Activated CD4-positive, alpha-beta T cell treated with anti-CD3 and anti-CD28 coated beads for 1 hour (primary cell): ENCODE data around the gene MEA1.
"Not testable (repeated sequence)": the region's sequence is repeated elsewhere in the genome, so short reads cannot be mapped to it uniquely, and the experiment has no call there.

Experiments
- DNase-seq: peaks from one replicate; pipeline ENCODE4 v3.0.0-alpha.2; 2020

Gene MEA1

DNA sequence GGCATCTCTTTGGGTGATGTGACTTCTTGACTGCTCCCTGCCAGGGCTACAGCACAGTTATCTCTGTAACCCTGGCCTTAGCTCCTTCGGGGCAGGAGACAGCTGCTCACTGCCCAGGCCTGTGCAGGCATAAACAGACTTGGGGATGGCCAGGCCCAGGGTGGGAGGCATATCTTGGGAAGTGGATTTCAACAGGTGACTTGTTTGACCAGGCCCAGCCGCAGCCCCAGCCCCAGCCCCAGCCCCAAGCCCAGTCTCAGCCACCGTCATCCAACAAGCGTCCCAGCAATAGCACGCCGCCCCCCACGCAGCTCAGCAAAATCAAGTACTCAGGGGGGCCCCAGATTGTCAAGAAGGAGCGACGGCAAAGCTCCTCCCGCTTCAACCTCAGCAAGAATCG lies 7.5 kb downstream of the MEA1 start:
- no peak for DNase-seq

DNA sequence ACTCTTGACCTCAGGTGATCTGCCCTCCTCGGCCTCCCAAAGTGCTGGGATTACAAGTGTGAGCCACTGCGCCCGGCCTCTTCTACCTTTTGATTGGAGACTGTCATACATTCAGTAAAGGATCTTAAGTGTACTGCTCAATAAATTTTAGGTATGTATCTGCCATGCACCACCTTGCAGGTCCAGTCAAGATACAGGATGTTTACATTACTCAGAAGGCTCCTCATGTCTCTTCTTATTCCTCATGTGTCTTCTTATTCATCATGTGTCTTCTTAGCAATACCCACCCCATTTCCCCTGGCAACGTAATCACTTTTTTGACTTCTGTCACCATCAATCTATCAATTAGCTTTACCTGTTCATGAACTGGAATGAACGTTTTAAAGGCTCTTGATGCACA lies 7.9 kb downstream of the MEA1 start:
- no peak for DNase-seq

DNA sequence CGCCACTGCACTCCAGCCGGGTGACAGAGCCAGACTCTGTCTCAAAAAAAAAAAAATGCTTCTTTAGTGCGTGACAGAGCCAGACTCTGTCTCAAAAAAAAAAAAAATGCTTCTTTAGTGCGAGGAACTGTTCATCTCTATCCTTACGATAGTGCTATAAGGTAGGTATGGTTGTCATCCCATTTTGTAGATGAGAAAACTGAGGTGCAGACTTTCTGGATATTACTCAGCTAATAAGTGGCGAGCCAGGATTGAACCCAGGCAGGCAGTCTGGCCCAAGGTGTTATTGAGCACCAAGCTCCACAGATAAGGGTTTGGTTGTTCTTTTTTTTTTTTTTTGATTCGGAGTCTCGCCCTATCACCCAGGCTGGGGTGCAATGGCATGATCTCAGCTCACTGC lies 11.9 kb downstream of the MEA1 start:
- no peak for DNase-seq

DNA sequence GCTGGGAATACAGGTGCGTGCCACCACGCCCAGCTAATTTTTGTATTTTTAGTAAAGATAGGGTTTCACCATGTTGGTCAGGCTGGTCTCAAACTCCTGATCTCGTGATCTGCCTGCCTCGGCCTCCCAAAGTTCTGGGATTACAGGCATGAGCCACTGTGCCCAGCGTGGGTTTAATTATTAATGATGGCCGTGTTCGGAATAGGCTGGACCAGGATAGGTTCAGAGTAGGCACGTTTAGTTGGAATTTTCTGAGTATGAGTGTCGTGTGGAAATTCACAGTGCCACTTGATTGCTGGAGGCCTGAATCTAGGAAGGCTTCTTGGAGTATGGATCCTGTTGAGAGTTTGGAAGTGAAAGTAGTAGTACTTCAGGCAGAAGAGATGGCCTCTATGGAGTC lies 15.5 kb downstream of the MEA1 start:
- DNase-seq: not testable (repeated sequence)

DNA sequence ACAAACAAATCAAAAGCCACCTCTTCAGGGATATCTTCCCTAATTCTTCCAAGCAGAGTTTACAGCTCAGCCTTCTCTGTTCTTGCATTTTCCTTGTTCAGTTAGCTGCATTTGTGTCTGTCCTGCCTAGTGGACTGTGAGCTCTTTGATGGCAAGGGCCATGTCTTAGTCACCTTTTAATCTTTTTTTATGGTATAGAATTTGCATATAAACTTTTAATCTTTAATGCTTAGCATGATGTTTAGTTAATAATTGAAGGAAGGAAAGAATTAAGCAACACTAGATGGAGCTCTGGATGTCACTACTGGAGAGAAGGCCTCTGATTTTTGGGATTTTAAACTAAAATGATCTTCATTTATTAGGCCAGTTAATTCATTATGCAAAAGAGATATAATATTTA lies 17.2 kb downstream of the MEA1 start:
- no peak for DNase-seq

DNA sequence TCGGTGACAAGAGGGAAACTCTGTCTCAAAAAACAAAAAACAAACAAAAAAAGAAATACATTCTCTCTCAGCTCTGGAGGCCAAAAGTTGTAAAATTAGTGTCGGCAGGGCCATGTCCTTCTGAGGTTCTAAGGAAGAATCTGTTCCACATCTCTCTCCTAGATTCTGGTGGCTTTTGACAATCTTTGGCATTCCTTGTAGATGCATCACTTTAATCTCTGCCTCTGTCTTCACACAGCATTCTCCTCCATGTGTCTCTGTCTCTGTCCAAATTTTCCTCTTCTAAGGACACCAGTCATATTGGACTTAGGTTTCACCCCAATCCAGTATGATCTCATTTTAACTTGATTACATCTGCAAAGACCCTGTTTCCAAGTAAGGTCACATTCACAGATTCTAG lies 20.3 kb downstream of the MEA1 start:
- DNase-seq: no peak

DNA sequence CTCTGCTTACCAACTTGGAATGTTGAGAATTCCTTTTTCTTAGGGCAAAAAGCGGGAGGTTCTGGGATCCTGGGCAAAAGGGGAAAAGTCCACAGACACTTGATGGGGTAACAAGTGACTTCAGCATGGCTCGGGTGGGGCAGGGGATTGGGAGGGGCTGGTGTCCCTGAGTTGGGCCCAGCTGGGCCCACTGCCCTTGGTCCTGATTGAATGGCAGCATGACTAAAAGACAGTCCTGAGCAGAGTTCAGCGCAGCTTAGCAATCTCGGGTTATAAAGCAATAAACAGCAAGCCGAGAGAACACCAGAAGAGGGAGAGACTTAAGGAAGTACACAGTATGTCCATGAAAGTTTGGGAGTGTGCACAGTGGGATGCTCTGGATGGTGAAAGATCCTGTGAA lies 23.8 kb downstream of the MEA1 start:
- no peak for DNase-seq

DNA sequence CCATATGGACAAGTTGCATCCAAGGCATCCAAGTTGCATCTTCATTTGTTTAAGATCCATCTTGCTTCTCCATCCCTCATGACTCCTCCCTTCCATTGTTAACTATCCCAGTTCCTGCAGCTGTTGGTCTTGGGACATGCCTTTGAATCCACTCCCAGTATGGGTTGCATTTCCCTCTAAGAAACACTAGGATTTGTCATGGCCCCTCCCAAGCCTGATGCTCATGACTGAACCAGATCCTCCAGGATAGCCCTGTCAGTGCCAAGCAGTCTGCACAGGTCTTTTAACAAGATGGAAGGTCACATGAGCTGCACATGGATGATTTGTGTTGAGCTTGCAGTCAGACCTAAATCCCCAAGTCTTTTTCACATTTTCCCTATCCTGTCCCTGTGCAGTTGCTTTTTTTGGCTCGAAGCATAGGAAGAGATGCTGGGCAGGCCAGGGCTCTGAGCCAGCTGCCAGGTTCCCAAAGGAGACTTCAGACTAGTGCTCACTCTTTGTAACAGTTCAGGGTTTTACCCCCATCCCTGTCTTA lies 25.2 kb downstream of the MEA1 start:
- DNase-seq: no peak

DNA sequence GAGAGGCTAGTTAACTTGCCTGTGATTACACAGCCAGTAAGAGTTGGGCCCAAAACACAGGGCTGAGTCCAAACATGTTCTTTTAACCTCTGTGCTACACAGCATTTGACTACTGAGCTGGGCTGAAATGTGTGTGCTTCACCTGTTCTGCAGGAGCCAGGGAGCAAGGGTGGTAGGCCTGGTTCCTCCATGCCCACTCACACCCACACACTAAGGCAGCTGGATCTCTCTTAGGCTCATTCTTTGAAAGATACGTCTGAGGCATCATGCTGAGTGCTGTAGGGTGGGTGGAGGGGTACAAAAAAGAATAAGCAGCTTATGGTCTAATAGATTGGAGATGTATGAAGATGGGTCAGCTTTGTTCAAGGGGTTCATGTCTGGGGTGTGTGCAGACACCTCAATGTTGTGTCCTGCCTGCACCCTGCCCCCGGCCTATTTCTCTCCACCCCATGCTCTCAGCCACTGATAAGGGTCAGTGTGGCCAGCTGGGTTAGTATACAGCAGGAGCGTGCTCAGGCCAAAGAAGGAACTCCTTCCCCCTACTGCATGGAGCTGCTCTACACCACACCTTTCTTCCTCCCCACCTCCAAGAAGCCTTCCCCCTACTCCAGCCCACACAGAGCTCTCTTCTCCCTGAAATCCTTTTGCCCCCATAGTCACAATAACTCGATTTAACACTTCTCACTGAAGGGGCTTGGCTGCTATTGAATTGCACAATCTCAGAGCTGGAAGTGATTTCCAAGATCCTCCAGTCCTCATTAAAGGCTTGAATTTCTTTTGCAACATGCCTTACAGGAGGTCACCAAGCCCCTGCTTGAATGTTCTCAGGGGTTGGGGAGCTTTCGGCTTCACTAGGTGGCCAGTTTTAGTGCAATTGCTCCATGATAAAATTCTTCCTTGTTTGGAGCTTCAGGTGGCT lies 26.0 kb downstream of the MEA1 start:
- DNase-seq: no peak

DNA sequence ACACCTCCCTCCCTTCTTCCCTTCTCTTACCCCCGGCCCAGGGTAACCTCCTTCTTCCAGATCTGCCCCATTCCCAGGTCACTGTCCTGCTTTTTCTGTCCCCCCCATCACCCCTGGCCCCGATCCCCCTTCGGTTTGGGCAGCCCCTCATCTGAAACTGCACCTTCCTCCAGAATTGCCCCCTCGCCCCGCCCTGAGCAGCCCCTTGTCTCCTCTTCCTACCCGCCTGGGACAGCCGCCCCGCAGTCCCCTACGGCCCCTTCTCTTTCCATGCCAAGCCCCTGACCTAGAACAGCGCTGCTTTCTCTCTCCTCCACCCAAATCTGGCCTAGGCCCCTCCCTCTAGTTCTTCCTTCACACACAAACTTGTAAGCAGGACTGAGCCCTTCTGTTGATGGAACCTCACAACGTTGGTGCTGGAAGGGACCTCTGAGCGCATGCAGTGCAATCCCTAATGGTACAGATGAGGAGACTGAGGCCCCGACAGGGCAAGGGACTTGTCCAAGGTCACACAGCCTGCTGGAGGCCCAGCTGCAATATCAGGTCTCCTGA lies 28.7 kb downstream of the MEA1 start:
- DNase-seq: no peak

DNA sequence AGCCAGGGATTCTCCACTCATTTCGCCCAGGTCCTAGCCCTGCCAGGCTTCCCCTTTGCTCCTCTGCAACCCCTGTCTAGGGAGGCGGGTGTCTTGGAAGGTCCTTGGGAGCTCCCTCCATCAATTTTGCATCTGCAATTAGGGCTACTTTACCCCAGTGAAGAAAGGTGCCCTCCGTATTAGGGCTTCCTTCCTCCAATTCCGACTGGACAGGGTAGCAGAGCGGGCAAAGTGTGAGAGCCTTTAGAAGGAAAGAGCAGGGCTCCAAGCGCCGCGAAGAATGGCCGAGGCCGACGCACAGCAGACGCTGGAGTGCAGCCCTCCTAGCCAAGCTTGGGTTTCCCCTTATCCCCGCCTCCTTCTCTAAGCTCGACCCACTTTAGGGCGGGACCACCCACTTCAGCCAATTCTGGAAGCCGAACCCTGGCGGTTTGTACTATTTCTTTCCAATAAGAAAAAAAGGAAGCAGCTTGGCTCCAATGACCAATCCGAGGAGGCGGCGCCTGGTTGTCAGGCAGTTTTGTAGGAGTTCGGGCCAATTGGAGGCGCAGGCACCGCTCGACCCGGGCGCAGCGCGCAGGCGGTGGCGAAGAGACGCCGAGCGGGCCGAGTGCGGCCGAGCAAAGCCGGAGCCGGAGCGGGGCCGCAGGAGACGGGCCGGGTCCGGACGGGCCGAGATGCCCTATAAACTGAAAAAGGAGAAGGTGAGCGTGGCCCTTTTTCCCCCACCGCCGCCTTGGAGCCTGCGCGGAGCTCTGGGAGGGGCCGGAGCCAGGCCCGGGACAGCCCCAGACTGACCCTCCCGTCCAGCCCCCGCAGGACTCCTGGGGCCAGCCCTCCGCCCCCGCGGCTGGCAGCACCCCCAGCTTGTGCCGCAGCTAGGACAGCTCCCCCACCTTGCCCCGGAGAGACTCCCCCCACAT lies 29.5 kb downstream of the MEA1 start, which contains the start of gene PPP2R5D:
TSS of gene PPP2R5D (plus strand) at position 570 of the 923 bp plus-strand sequence. CDS start at position 678, 108 bp downstream.
- DNase-seq: peak; percentile 93

DNA sequence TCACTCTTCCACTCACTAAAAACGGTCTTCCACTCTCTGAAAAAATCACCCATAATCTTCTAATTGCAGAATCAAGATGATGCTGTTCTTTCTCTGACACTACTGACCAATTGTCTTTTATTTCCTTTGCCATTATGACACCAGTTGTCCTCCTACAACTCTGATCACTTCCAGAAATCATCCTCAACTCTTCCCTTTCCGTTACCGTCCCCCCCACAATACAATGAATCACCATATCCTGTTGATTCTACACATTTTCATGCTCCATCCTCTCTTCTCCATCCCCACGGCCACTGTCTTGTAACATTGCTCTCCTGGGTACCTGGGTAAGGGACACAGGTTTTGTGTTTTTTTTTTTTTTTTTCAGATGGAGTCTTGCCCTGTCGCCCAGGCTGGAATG lies 31.9 kb downstream of the MEA1 start:
- DNase-seq: no peak

DNA sequence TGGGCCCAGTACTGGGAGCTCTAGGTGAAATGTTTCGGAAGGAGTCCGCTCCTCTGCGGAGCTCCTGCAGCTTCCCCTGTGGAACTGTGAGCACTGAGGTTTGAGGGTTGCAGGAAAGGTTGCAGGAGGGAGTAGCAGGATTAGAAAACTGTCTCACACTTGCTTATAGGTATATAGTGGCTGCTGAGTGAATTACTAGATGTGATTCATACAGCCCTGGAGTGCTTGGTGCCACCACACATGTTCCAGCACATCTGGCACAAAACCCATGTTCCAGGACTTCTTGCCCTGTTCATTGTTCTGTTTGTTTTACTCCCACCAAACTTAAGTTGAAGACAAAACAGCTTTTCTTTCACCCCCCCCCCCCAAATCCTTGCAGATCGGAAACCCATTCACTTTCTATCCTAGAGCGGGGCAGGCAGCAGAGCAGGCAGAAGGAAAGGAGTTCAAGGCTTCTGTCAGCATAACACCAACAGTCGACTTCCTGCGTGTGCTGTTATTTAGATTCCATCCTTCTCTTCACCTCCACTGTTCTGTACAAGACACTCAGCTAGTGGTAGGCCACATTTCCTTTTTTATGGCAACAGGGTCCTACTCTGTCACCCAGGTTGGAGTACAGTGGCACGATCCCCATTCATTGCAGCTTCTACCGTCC lies 34.1 kb downstream of the MEA1 start:
- DNase-seq: no peak

DNA sequence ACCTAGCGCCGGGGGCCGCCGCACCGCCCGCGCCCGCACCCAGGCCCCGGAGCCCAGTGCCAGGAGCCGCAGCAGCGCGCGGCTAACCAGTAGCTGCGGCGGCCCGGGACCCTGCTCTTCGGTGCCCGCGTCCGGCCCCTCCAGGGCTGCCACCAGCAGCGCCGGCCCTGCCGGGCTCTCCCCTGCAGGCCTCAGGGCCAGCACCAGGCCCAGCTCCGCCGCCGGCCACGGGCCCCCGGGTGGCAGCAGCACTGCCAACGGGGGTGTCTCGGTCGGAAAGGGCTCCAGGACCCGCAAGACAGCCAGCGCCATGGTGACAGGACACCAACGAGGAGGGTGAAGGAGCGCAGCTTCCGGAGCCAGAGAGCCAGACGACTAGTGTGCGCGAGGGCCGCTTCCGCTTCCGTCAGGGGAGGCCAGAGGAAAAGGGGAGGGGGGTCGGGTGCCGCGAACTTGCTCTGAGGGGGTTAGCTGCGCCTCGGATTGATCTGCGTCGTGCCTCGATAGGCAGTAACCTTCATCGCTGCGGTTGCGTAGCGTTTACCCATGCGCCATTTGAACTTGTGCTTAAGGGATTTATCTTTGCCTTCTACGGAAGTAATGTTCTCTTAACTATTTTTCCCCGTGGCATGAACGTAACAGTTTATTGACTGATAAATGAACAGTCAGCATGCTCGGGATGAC lies 34.8 kb downstream of the MEA1 start, which contains the start of gene PEX6:
TSS of gene PEX6 (minus strand) at position 343 of the 684 bp plus-strand sequence. CDS start at position 312, 31 bp downstream.
- peak; percentile 86 for DNase-seq

DNA sequence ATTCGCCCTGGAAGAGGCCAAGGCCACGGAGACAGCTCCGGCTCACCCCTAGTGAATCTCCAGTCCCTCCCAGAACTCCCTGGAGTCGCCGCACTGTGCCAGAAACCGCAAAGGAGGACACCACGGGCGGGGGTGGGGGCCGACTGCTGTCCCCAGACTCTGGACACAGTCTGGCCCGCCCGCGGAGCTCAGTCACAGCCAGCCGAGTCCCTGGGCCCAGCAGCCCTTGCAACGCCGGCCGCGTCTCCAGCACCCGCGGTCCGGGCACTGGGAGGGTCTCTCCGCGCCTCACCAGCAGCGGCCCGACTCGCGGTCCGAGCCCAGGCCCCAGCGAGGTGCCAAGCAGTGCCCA lies 35.3 kb downstream of the MEA1 start:
- DNase-seq: no peak

DNA sequence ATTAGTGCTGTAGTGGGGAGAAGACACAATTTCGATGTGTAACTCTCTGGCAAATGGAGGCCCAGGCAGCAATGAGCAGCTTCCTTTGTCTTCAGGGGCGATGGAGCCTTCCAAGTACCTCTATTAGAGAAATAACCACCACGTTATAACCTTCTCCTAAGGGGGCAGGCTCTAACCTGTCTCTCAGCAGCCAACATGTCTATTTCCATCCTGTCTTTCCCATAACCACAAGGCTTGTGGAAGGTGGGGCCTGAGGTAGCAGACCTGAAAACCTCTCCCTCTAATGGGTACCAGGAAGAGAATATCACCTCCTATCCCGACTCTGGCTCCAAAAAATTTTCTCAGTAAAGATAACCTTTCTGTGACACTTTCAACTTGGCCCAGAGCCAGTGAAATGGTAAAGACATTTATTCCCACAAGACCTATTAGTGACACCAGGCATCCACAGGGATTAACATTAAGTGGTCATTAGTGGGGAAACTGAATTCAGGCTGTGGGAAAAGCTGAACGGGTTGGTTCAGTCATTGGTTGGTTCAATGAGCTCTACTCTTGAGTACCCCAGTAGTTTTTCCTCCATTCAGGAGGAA lies 38.7 kb downstream of the MEA1 start:
- no peak for DNase-seq

DNA sequence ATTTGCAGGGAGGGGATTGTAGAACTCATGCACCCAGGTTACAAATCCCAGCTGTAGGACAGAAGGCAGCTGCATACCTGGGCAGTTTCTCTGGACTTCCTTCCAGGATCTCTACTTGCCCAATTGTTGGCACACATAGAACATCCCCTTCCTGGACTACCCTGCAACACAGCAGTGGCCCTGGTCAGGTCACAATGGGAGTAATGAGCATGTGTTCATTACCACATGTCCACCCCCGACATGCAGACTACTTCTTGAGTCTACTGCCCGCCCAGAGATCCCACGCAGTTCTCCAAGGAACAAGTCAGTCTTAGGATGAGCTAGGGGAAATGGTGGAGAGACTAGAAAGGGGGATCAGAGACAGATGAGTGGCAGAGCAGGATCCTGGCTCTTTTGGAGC lies 39.8 kb downstream of the MEA1 start:
- no peak for DNase-seq

DNA sequence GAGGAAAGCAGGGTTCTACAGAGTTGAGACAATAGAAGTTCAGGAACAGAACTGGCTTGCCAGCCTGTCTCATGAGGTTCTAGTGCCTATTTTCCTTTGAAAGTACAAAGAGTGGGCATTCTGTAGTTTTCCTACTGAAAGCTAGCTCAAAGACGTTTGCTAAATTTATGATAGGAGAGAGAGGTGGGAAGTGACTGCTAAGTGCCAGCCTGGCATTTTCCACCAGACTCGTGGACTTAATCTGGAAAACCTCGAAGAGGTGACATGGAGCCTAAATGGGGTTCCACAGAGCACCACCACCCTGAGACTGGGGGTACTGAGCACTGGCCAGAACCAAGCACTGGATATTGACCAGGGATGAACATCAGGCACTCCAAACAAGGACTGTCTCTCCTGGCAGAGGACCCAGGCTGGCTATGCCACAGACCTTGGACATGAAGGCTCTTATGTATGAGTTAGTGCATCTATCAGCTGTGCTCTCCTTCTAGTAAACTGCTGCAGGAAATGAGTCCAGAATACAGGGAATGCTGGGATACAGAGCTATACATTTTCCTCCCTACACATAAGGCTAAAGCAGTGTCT lies 41.9 kb downstream of the MEA1 start:
- DNase-seq: no peak

DNA sequence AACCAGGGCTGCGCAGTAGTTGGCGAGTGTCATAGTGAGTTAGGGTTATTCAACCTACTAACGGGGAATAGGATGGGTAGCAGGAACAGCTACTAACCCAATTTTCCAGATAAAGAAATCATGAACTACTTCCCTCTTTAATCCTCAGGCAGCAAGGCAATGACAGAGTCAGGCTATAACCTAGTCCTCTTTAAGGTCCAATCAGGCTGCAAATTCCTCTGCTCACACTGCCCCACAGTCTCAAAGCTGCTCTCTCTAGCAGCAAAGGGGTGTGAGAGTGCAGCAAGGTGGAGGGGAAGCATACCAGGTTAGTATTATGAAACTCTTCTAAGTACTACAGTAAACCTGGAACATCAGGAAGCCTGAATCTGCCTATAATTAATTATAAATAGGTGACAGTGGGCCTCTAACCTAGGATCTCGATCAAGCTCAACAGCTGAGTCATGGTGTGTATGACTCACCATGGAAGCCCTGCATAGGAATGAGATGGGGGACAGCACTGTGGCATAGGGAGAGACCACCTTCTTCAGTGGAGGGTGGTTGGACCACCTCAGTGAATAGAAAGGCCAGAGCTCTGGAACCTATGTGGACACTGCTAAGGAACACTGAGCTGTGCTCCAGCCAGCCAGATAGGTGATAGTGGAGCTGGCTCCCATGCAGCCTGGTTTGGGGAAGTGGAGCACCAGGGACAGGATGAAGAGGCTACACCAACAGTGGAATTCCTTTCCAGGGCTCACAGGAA lies 42.7 kb downstream of the MEA1 start:
- no peak for DNase-seq

DNA sequence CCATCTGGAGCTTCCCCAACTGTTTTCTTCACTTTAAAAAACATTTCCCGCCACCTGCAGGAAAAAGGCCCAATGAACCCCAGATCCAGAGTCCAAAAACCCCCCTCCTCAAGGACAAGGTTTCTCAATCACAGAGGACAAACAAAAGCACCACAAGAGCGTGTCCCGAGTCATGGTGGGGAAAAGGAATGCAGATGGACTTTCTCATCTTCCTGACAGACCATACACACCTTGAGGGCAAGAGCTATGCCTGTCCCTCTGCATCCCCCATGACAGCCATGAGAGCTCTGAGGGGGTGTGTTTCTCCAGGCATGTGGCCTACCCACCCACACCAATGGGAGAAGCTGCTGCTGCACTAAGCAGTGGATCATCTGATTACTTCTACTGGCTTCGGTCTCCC lies 43.8 kb downstream of the MEA1 start:
- DNase-seq: no peak
